ENCODE data around the gene USO1.
"Not testable (repeated sequence)": the region's sequence is repeated elsewhere in the genome, so short reads cannot be mapped to it uniquely, and the experiment has no call there.

USO1 gene

DNA sequence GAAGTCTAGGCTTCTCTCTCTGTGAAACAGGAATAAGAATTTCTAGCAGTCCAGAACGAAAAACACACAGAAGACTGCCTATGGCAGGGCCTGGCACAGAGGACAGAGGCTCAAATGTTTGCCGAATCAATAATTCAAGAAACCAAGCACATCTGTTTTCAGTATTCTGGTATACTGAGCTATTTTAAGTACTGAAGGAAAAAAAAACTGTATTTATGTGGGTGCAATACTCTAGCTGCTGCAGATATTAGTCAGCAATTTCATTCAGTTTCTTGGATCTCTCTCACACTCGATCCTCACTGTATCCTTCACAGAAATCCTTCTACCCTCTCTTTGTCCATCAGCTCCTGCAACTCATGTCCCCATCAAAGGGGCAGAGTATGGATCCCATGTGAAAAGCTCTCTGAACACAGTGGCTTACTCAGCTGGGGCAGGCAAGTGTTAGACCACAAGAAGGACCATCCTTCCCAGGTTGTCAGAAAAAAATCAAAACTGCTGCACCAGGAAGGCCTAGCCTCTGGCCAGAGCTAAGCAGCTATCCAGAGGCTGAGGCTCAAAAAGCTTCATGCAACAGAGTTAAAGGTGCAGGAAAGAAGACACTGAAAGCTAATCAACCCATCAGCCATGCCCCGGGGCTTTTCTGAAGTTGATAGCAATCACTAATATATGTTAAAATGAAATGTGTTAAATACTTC, 9.1 kb upstream of the USO1 start:
- DNase-seq (ENCODE audit: low read depth), result peak; percentile 31
- no peak overlapping the region for H3K4me3 ChIP-seq (replicated peaks; ENCODE audit: low read depth, low read length)
- TF ChIP-seq, protein P1, sequence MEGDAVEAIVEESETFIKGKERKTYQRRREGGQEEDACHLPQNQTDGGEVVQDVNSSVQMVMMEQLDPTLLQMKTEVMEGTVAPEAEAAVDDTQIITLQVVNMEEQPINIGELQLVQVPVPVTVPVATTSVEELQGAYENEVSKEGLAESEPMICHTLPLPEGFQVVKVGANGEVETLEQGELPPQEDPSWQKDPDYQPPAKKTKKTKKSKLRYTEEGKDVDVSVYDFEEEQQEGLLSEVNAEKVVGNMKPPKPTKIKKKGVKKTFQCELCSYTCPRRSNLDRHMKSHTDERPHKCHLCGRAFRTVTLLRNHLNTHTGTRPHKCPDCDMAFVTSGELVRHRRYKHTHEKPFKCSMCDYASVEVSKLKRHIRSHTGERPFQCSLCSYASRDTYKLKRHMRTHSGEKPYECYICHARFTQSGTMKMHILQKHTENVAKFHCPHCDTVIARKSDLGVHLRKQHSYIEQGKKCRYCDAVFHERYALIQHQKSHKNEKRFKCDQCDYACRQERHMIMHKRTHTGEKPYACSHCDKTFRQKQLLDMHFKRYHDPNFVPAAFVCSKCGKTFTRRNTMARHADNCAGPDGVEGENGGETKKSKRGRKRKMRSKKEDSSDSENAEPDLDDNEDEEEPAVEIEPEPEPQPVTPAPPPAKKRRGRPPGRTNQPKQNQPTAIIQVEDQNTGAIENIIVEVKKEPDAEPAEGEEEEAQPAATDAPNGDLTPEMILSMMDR (IDR thresholded peaks at IDR 0.05; ENCODE audit: low read length, missing control alignments), result no peak

DNA sequence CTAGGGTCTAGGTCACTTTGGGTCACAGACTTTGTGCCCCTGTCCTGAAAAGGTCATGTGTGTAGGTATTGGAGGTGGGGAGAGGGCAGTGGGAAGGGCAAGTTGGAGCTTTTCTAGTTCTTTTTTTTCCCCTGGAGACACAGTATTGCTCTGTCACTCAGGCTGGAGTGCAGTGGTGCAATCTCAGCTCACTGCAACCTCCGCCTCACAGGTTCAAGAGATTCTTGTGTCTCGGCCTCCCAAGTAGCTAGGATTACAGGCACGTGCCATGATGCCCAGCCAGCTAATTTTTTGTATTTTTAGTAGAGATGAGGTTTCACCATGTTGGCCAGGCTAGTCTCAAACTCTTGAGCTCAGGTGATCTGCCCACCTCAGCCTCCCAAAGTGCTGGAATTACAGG, 8.3 kb upstream of the USO1 start:
- not testable (repeated sequence) for DNase-seq (ENCODE audit: low read depth); H3K4me3 ChIP-seq (replicated peaks; ENCODE audit: low read depth, low read length)

GRCh38 chr4:75717408-75717807, 7.0 kb upstream of the USO1 start:
- H3K4me3 ChIP-seq (replicated peaks; ENCODE audit: low read depth, low read length), result no peak overlapping the region
- TF ChIP-seq, protein P1 (IDR thresholded peaks at IDR 0.05; ENCODE audit: low read length, missing control alignments), result no peak
- DNase-seq (ENCODE audit: low read depth), result no peak

DNA sequence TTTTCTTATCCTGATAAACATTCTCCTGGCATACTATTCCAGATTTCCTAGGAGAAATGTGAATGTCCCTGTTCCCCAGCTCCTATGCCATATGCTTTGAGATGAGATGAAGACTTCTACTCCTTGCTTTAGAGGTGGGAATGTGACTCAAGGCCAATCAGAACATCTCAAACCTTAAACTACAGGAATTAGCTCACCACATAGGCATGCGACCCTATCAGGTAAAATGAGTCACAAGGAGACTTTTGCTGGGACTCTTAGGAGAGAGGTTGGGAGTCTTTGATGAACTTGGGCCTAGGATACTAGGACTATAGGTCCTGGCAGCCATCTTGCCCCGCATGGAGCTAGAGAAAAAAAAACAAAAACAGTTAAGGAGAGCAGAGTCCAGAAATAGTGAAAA, 5.8 kb upstream of the USO1 start:
- TF ChIP-seq, protein P1 (IDR thresholded peaks at IDR 0.05; ENCODE audit: low read length, missing control alignments), result no peak
- H3K4me3 ChIP-seq (replicated peaks; ENCODE audit: low read depth, low read length), result no peak overlapping the region
- DNase-seq (ENCODE audit: low read depth), result peak; percentile 33

- H3K4me3 ChIP-seq (replicated peaks; ENCODE audit: low read depth, low read length), result no peak overlapping the region
- TF ChIP-seq, protein P1 (IDR thresholded peaks at IDR 0.05; ENCODE audit: low read length, missing control alignments), result no peak
- DNase-seq (ENCODE audit: low read depth), result no peak
These were observed 2.0 kb upstream of the USO1 start for GRCh38 chr4:75722417-75722816.

- peak overlapping the region; percentile 97 for H3K4me3 ChIP-seq (replicated peaks; ENCODE audit: low read depth, low read length)
These were observed 963 bp upstream of the USO1 start for GRCh38 chr4:75723163-75724065.

More at GRCh38 chr4:75723163-75724065, 963 bp upstream of the USO1 start:
- DNase-seq (ENCODE audit: low read depth), result peak; percentile 53
- TF ChIP-seq, protein P1 (IDR thresholded peaks at IDR 0.05; ENCODE audit: low read length, missing control alignments), result no peak
